Pulmonary artery endothelial cell (primary cell): ENCODE measurements around the gene MTHFR. TPM values are rescaled to one million over a fixed set of nuclear protein-coding genes. Genes with fewer than 3 reads are reported as not detected.

Experiments used
- DNase-seq: peaks from one replicate; pipeline ENCODE4 v3.0.0-alpha.2; 2011; ENCODE audit warnings: low read depth, low spot score
- total RNA-seq: library from RNA; depleted of rRNA; stranded (reverse); fragments of >200 nt; gene quantifications from 2 replicates; pipeline ENCODE4 v1.2.3, GENCODE V29; 2014

The MTHFR gene
- total RNA-seq, 1 donor from 2014 or later, result 17.4 TPM

DNA sequence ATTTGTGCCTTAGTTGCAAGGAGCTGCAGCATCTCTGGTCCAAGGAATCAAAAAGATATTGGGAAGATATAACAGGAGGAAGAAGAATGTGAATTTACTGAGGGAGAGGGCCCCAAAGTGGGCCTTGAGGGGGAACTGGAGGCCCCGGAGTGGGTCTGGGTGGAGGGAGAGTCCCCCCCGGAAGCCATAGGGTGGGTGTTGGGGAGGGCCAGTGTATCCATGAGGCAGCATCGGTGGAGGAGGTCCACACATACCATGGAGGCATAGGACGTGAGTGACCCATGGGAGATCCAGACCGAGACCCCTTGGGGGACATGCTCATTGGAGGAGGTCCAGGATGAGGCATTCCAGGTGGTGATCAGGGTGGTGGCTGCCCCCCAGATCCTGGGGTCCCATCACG lies 44.5 kb downstream of the MTHFR start:
- DNase-seq, result no peak

DNA sequence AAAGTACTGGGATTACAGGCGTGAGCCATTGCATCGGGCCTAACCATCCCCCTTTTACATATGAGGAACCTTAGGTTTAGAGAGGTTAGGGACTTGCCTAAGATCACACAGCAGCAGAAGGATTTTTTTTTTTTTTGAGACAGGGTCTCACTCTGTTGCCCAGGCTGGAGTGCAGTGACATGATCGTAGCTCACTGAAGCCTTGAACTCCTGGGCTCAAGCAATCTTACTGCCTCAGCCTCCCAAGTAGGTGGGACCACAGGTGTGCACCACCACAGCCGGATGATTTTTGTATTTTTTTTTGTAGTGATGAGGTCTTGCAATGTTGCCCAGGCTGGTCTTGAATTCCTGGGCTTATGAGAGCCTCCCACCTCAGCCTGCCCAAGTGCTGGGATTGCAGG lies 46.0 kb downstream of the MTHFR start:
- no peak for DNase-seq

DNA sequence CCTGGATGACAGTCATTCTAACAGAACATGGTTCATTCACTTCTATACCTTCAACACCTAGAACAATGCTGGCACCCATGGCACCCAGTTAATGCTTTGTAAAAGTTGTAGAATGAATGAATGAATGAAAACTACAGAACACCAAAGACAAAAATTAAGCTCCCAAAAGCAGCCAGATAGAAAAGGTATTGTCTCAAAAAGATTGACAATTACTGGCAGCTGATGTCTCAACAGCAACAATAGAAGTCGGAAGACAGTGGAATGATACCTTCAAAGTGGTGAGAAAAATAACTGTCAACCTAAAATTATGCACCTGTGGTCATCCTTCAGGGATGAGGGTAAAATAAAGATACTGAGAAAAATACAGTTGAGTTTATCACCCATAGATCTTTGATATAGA lies 48.7 kb downstream of the MTHFR start:
- DNase-seq, result no peak

DNA sequence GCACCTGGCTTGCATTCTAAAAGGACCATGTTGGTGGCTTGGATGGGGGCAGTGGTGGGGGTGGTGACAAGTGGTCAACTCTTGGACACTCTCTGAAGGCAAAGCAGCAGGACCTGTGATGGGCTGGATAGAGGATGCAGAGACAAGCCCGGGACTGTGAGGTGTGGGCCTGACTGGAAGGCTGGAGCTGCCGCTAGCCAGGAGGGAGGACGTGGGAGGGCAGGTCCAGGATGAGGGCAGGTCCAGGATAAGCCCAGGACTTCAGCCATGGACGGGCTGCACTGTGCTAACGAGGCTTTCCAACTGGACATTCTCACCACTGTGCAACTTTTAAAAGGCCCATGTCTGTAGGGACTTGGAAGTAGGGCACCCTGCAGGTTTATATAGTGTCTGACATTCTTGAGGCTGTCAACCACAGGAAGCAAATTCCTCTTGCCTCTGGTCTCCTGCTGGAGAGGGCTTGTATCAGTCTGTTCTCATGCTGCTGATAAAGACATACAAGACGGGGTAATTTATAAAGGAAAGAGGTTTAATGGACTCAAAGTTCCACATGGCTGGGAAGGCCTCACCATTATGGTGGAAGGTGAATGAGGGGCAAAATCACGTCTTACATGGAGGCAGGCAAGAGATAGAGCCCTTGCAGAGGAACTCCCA lies 52.1 kb downstream of the MTHFR start:
- DNase-seq, result no peak

DNA sequence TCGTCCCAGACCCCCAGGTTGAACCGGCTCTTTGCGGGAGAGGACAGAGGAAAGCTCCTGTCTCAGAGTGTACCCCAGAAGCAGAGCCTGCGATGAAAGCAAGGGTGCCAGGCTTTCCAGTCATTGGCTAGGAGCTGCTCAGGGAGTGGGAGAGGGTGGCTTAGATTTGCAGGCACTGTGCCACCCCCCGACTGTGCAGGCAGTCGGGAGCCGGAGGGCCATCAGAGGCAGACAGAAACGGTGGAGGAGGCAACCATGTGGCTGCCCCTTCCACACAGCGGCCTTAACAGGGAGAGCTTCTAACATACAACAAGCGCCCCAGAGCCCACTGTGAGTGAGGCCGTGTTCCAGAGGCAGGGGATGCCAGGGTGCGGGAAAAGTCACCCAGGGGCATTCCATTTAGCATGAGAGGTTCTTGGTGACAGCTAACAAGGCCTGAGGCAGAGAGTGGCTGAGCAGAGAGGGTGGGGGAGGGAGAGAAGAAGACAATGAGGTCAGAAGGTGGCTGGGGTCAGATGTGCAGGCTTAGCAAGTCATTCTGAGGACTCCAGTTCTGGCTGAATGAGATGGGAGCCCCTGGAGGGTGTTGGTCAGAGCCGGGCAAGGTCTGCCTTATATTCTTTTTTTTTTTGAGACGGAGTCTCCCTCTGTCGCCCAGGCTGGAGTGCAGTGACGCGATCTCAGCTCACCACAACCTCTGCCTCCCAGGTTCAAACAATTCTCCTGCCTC lies 53.2 kb downstream of the MTHFR start:
- DNase-seq, result no peak

DNA sequence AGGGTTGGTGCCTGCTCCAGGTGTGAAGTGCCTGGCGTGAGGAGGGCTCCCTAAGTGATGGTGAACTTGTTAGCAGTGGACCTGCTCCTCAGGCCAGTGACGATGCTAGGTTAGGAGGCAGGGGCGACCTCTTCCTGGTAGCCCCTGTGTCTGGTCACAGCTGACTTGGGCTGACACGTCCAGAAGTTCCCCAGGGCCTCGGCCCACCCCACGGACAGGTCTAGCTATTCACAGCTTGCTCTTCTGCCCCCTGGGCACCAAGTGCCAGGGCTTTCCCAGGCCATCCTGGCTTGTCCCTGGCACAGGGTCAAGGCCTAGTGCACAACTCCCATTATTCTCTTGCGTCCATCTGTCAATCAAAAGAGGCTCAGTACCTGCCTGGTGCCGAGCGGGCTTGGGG lies 54.7 kb downstream of the MTHFR start:
- no peak for DNase-seq

DNA sequence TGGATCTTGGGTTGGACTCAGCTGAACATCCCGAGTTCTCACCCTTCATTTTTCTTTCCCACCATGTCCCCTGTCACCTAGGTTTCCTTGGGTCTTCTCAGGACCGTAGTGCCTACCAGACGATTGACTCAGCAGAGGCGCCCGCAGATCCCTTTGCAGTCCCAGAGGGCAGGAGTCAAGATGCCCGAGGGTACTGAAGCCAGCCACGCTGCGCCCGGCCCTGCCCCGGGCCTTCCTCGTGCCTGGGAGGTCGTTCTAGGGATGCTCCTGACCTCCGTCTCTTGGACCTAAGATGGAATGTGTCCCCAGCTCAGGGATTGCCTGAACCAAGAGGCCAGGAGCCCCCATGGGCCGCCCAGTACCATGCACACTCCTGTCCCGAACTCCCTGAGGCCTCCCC lies 55.8 kb downstream of the MTHFR start:
- DNase-seq, result no peak

DNA sequence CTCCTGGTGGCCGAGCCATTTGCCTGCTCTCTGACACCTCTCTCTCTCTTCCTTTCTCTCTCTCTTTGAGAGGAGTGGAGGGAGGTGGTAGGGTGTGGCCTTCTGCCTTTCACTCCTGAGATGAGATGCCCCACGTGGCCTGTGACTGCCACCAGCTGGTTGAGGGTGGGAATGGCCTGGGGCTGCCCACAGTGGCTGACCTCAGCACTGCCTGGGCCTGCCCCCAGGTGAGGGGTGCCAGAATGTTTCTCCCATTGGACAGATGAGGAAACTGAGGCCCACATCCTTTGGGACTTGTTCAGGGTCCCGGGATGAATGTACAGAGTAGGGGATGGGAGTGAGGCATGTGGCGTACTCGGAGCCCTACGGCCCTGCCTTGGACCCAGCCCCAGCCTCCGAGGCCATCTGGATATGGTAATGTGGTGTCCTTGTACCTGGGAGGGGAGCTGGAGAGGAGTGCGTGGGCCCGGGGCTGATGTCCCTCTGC lies 56.5 kb downstream of the MTHFR start:
- DNase-seq, result no peak

DNA sequence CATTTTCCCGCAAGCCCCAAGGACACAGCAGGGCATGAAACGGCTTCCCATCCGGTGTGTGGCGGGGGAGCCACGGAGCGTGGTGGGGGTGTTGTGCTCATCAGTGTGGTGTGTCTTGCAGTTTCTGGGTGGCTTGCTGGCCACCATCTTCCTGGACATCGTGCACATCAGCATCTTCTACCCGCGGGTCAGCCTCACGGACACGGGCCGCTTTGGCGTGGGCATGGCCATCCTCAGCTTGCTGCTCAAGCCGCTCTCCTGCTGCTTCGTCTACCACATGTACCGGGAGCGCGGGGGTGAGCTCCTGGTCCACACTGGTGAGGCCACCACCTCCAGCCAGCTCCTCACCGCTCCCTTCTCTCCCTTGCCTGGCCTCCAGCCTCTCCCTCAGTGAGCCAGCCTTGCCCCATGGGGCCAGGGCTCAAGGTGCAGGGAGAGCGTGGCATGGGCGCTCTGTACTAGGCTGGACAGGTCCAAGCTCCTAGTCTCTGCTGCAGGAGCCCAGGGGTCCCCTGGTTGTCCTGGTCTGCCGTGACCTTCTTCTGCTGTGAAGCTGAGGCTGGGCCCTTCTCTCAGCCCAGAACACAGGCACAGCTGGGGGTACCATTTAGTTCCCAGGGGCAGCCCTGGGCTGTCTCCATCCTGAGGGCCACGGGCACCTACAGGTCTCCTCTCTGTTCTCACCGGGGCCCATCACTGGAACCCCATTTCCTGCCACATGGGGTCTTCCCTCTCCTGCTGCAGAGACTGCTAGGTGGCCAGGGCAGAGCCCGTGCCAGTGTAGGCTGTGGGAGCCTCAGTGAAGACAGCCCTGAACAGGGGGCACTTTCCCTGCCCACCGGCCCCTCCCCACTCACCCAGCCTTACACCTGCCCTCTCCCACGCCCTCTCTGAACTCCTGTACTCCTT lies 57.2 kb downstream of the MTHFR start:
- no peak for DNase-seq

DNA sequence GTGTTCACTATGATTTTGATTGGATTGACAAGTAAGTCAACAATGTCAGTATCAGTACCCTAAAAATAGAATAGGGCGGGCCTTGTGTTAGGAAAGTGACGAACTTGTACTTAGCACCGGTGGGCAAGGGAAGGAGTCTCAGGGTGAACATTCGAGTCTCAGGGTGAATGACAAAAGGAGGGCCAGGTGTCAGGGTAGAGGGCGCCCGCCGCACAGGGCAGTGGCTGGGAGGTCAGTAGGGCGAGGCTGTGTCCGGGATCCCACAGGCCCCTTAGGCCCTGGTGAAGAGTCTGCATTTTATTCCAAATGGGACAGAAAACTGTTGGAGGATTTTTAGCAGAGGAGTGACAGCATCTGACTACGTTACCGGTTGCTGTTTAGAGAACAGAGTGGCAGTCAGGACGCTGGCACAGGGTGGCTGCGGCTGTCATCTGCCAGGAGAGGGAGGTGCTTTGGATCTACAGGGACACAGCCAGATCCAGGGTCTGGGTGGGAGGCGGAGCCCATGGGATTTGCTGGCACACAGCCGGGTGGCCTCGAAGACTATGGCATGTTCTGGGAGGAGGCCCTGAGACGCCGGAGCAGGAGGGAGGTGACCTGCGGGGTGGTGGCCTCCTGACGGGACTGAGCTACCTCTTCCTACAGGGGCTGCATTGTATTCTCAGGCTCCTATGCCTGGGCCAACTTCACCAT lies 58.8 kb downstream of the MTHFR start:
- DNase-seq, result no peak

DNA sequence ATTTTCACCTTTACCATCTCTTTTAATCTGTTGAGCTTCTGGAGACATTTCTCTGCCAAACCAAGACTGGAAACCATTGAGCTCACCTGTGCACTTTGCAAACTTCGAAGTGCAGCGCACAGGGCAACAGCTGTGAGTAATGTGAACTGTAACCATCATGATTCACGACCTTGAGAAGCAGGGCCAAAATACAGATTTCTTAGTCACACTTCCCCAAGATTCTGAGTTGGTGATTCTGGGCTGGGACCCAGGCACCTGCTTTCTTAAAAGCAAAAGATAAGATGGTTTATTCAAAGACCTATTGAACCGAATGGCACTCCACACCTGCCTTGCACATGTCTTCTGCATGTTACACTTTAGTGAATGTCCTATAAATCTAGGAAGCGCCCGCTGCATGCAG lies 59.7 kb downstream of the MTHFR start:
- DNase-seq, result no peak

DNA sequence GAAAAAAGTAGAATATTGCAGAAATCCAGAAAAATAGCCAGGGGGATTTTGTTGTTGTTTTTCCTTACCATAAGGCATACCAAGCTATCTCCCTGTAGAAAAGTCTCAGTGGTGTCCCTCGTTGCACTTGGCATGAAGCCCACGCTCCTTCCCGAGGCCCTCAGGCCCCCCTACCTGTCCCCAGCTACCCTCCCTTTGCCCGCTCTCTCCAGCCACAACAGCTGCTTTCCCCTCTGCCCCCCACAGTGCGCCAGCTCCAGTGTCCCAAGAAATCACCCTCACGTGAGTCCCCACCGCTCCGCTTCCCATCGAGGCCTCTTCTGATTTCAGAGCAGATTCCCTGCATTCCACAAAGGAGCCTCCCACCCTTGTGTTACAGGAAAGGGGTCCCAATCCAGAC lies 61.5 kb downstream of the MTHFR start:
- no peak for DNase-seq

DNA sequence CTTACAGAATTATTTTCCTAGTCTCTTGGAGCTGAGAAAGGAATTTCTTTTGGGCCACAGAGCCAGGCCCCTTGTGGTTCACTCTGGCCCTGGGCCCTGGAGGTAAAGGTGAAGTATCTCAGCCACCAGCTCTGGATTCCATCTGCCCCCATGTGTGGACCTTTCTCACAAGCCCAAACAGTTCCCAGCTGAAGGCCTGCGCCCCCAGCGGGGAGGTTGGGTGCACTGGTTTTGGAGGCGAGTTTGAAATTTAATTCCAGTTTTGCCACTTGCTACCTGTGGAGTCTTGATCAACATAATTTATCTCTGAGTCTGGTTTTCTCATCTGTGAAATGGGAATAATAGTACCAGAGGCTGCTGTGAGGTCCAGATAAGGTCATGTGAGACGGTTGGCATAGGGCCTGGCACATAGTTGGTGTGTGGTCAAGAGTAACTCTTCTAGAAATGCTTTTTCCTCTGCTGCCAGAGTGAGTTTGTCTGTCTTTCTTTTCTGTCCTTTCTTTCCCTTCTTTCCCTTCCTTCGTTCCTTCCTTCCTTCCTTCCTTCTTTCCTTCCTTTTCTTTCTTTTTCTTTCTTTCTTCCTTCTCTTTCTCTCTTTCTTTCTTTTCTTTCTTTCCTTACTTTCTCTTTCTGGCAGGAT lies 63.7 kb downstream of the MTHFR start:
- no peak for DNase-seq

DNA sequence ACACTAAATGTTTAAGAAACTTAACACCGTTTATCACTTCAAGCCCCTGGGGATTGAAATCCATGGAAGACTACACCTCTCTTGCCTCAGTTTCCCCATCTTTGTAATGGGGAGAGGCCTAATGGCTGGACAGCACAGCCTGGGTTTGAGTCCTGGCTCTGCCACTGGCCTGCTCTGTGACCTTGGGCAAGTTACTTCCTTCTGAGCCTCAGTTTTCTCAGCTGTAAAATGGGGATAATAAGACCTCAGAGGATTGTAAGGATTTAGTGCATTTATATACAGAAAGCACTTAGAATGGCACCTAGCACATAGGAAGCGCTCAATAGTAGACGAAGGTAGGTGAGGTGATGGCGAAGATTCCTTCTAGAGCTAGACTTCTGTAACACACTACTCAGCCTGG lies 64.3 kb downstream of the MTHFR start:
- DNase-seq, result no peak

DNA sequence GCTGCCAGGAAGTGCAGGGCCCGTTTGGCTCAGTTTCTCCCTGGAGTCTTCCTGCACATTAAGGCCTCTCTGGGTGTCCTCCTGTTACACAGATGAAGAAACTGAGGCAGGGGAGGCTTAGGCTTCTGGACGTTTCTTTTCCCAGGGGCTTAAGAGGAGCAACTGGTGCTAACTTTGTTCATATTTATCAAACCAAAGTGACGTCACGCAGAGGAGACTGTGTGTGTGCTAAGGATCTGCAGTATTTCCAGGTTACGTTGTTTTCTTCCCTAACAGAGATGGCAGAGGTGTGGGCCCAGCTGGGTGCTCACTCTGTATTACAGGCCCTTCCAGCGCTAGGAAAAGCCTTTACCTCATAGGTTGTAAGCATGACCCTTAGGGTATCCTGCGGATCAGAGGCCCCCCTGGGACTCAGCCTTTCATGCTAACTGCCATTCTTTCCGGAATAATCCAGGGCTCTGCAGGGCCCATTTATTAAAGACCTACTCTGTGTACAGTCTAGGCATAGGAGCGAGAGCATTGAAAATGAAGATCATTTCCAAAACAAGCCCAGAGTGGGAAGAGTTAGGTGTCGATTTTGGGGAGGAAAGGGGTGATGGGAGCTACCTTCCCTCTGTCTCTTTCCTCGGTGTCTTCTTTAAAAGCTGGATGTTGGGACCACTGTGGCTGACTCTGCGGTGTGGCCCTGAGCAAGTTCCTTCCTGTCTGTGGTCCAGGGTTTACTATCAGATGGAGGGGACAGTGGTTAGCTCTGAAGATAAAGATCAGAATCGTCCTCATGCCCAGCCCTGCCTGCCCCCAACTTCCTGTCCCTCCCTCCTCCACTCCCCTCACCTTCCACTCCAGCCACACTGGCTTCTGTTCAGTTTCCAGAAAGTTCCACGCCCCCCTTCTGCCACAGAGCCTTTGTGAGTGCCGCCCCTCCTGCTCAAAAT lies 65.2 kb downstream of the MTHFR start:
- DNase-seq, result no peak

DNA sequence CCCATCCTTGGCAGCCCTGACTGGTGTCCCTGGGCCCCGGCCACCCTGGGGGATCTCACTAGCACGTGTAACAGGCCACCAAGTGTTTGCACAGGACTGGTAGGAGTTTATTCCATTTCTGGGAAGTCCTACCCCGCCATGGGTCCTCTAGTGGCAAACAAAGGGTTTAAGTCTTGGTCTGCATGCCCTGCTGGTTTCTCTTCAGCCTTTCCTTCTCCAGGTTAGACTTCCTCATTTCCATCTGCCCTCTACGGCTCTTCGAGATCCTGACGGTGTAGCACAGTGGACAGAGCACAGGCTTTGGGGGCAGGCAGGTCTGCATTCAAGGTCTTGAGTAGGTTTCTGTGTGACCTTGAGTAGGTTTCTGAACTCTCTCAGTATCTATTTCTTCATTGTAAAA lies 67.0 kb downstream of the MTHFR start:
- no peak for DNase-seq

DNA sequence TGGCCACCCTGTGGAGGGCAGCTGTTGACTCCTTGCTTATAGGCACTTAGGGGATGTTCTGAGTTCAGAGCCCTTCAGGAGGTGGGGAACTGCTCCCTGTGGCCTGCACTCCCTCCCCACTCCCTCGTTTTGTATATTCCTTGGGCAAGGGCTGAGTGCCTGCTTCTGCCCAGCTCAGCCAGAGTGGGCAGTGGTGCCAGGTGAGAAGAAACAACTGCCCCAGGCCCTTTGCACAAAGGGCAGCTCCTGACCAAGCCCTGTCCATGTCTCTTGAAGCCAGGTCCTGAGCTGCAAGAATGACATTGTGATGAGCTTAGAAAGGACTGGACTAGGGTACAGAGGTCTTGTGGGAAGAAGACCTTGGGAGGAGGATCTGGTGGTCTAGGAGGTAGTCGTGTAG lies 67.7 kb downstream of the MTHFR start:
- DNase-seq, result no peak

DNA sequence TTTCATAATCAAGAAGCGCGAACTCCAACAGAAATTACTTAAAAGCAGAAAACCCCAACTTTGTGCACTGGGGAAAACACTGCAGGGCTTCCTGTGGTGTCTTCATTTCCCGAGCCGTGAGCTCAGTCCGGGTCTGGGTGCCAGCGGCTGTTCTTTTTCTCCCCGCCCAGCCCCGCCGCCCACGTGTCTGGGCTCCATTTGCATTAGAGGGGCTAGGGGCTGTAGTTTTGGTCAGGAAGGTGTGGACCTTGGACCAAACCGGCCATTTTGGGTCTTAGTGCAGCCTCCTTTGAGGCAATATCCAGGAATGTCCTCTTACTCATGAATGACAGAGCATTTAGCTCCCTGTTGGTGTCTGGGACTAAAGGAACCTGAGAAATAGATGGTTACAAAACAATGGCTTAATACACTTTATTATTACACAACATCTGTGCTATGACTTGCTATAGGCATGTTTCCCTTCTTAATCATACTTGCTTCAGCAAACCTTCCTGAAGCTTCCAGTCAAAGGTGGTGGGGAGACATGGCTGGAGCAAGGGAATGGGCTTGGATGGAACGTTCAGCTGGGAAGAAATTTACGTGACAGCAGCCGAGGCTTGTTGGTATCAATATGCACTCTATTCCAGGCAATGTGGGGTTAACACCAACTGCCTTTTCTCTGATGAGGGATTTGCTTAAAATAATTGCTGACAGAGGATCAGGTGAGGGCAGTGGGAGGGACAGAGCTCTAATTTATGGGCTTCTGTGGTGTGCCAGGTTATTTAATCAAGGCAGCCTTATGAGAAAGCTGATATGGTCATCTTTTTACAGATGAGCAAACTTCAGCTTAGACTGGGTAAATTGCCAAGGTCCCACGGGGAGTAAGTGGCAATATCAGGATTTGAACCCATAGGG lies 68.8 kb downstream of the MTHFR start:
- DNase-seq, result no peak
